Measurements from ENCODE around the gene ZCCHC24.

GRCh38 chr10:79487296-79488194, 42.1 kb upstream of the ZCCHC24 start:
- TF ChIP-seq CTCF (IDR thresholded peaks at IDR 0.05; ENCODE audit: low read depth, low read length, missing input control) (peak; percentile 86), RAD21 (IDR thresholded peaks at IDR 0.05) (peak; percentile 83 to 95), JUND (IDR thresholded peaks at IDR 0.05) (no peak), ATF3 (IDR thresholded peaks at IDR 0.05) (no peak), MAX (IDR thresholded peaks at IDR 0.05) (no peak), YY1 (IDR thresholded peaks at IDR 0.05) (no peak), REST (IDR thresholded peaks at IDR 0.05) (no peak), NR2F2 (IDR thresholded peaks at IDR 0.05) (no peak), EGR1 (IDR thresholded peaks at IDR 0.05; ENCODE audit: low read depth in 2 of 2) (no peak), SP1 (IDR thresholded peaks at IDR 0.05) (no peak), GABPA (IDR thresholded peaks at IDR 0.05 in 1 of 2, conservative IDR thresholded peaks at IDR 0.05 in 1 of 2) (no peak), FOXA2 (IDR thresholded peaks at IDR 0.05) (no peak), TAF1 (conservative IDR thresholded peaks at IDR 0.05) (no peak), FOXA1 (IDR thresholded peaks at IDR 0.05) (no peak)

Measured in liver (tissue), 3 donors.